ENCODE results near the gene EFCAB8.
A peak's percentile ranks its signal among the peaks of the same experiment; 100 is the strongest.
"Not testable (repeated sequence)": the region's sequence is repeated elsewhere in the genome, so short reads cannot be mapped to it uniquely, and the experiment has no call there.

EFCAB8 gene

DNA sequence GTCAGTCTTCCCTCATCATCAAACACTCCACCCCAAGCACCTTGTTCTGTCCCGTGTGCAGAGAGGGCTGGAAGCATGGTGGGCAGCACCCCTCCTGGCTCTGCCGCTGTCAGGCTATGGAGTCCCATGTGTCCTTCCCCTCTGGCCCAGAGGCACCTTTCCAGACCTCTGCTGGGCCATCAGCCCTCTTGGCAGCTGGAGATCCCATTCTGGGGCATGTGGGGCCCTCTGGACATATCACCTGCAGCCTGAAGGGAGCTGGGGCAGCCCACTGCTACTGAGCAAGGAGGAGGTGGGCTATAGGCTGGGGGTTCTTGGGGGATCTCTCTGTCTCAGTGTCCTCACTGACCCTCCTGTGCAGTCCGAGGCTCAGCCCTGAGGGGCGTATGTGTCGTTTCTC, 103.3 kb downstream of the EFCAB8 start:
- Histone ChIP-seq H4K20me1 (no peaks in the 10 kb centered on the region), H3K4me2 (no peak overlapping the region), H3K36me3 (no peaks in the 10 kb centered on the region), H3K27ac (no peak overlapping the region), H3K9ac (no peak overlapping the region), H3K27me3 (no peaks in the 10 kb centered on the region), H3K4me1 (peaks cover 37% of the 10 kb centered on the region), H3K4me3 (no peak overlapping the region), H3K9me3 (peaks cover 13% of the 10 kb centered on the region)
- TF ChIP-seq Cebpa-rat (IDR thresholded peaks at IDR 0.05), result no peak

DNA sequence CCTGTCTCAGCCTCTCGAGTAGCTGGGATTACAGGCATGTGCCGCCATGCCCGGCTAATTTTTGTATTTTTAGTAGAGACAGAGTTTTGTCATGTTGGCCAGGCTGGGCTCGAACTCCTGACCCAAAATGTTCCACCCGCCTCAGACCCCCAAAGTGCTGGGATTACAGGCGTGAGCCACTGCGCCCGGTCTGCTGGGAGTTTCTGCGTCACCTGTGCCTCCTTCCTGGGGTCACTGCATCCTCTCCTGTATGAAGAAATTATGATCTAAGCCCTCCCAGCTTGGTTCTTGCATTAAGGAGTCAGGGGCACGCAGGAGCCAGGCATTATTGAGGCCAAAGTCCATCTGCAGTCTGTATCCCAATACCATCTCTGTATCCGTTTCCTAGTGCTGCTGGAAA, 103.9 kb downstream of the EFCAB8 start:
- H3K36me3 ChIP-seq, H3K27me3 ChIP-seq, H4K20me1 ChIP-seq, H3K27ac ChIP-seq, H3K4me2 ChIP-seq, H3K9me3 ChIP-seq, H3K4me3 ChIP-seq, H3K9ac ChIP-seq: not testable (repeated sequence)
- H3K4me1 ChIP-seq, result peaks cover 43% of the 10 kb centered on the region

DNA sequence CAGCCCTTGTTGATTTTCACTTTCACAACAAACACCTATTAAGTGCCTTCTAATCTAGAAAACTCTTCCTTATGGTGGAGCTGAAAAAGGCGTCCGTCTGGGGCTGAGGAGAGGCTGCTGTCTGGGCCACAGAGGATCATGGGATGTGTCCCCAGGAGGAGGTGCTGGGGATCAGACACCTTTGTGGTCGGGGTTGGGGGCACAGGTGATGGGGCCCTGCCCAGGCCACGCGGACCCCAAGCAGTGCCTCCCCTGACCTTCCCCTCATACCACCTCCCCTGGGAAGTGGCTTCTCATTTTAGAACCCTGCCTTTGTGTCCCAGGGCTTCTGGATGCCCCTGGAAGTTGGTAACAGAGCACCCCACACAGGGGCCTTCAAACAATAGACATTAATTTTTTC, 104.5 kb downstream of the EFCAB8 start:
- Histone ChIP-seq H3K4me3 (no peak overlapping the region), H4K20me1 (no peaks in the 10 kb centered on the region), H3K9me3 (peaks cover 1% of the 10 kb centered on the region), H3K27ac (no peak overlapping the region), H3K4me1 (peaks cover 49% of the 10 kb centered on the region), H3K36me3 (no peaks in the 10 kb centered on the region), H3K4me2 (peak overlapping the region; percentile 34), H3K27me3 (no peaks in the 10 kb centered on the region), H3K9ac (no peak overlapping the region)
- no peak for TF ChIP-seq Cebpa-rat (IDR thresholded peaks at IDR 0.05)

DNA sequence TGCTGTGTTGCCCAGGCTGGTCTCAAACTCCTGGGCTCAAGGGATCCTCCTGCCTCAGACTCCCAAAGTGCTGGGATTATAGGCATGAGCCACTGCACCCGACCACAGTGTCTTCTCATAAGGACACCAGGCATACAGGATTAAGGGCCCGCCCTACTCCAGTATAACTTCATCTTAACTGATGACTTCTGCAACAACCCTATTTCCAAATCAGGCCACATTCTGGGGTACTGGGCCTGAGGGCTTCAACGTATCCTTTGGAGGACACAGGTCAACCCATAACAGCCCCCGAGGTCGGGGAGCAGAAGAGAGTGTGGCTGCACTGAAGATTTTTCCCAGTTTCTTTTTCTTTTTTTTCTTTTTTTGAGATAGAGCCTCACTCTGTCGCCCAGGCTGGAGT, 105.9 kb downstream of the EFCAB8 start:
- H3K27ac ChIP-seq, result no peak overlapping the region
- peak overlapping the region; percentile 34; the same call in 1 of the 2 replicates for H3K4me2 ChIP-seq
- H3K4me1 ChIP-seq, result peaks cover 63% of the 10 kb centered on the region
- no peaks in the 10 kb centered on the region for H4K20me1 ChIP-seq
- no peak for TF ChIP-seq Cebpa-rat (IDR thresholded peaks at IDR 0.05)
- no peak overlapping the region for H3K4me3 ChIP-seq
- no peaks in the 10 kb centered on the region for H3K36me3 ChIP-seq
- no peak overlapping the region for H3K9ac ChIP-seq
- no peaks in the 10 kb centered on the region for H3K9me3 ChIP-seq
- H3K27me3 ChIP-seq, result no peaks in the 10 kb centered on the region

DNA sequence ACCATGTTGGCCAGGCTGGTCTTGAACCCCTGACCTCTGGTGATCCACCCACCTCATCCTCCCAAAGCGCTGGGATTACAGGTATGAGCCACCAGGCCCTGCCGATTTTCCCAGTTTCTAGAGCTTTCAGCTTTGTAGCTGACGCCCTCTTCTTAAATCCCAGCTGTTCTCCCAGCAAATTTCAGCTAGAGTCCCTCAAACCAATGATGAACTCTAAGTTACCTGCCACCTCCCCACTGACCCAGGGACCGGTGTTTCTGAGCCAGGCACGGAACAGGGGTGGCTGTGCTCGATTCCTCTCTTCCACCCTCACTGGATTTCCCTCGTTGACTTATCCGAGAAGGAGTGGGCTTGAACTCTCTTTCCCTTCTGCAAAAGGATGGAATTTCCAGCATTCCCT, 106.4 kb downstream of the EFCAB8 start:
- peaks cover 68% of the 10 kb centered on the region for H3K4me1 ChIP-seq
- TF ChIP-seq Cebpa-rat (IDR thresholded peaks at IDR 0.05), result no peak
- H4K20me1 ChIP-seq, result no peaks in the 10 kb centered on the region
- no peak overlapping the region for H3K27ac ChIP-seq
- H3K36me3 ChIP-seq, result no peaks in the 10 kb centered on the region
- H3K9me3 ChIP-seq, result no peaks in the 10 kb centered on the region
- H3K4me2 ChIP-seq, result no peak overlapping the region
- no peaks in the 10 kb centered on the region for H3K27me3 ChIP-seq
- H3K9ac ChIP-seq, result no peak overlapping the region
- no peak overlapping the region for H3K4me3 ChIP-seq

DNA sequence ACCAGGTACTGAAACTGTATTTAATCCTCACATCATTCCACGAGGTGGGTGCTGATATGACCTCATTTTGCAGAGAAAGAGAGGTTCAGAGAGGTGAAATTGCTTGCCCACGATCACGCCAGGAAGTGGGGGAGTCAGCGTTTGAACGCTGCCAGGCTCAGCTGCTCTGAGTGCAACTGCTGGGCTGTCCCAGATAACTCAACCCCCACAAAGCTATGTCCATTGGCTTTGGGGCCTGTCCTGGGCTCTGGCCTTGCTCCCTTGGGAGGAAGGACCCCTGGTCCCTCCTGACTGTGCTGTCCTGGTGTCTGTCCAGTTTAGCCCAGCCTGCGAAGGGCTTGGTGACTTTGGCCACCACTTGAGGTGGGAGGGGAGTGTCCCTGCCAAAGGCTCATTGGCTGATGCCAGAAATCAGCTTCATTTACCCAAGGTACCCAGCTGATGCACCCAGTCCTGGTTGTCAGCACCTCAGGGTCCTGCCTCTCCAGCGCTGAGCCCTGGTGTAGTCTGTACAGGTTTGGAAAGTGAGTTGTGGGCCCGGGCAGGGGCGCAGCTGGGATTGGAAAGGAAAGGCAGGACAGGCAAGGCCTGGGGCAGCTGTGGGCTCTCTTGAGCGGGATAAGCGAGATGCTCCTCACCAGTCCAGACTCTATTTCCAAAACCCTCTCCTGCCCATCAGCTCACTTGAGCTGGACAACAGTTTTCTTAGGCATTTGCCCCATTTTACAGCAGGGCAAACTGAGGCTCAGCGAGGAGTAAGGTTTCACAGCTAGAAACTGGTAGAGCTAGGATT, 107.1 kb downstream of the EFCAB8 start:
- Histone ChIP-seq H3K4me2 (peak overlapping the region; percentile 13), H4K20me1 (no peaks in the 10 kb centered on the region), H3K27ac (no peak overlapping the region), H3K4me3 (no peak overlapping the region), H3K9me3 (no peaks in the 10 kb centered on the region), H3K36me3 (no peaks in the 10 kb centered on the region), H3K9ac (no peak overlapping the region), H3K4me1 (peaks cover 75% of the 10 kb centered on the region), H3K27me3 (no peaks in the 10 kb centered on the region)
- no peak for TF ChIP-seq Cebpa-rat (IDR thresholded peaks at IDR 0.05)

DNA sequence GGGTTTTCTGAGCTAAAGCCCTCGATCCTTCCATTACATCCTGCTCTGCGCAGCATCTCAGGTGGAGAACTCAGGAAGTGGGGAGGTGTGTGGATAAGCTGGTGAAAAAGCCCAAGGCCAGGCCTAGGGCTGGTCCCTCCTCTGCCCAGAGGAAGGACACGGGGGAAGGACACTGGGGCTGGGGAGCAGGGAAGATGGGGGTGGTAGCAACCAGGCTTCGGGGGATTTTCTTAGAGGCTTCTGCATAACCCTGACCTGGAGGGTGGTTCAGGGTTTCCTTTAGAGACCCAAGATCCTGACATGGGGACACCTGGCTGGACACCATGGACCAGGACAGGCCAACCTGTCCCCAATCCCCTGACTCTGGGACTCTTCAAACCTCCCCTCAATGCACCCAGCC, 107.7 kb downstream of the EFCAB8 start:
- Histone ChIP-seq H3K9ac (no peak overlapping the region), H3K4me3 (no peak overlapping the region), H3K4me1 (peaks cover 81% of the 10 kb centered on the region), H3K27me3 (no peaks in the 10 kb centered on the region), H3K4me2 (peak overlapping the region; percentile 99), H4K20me1 (no peaks in the 10 kb centered on the region), H3K27ac (no peak overlapping the region), H3K36me3 (no peaks in the 10 kb centered on the region), H3K9me3 (no peaks in the 10 kb centered on the region)
- TF ChIP-seq Cebpa-rat (IDR thresholded peaks at IDR 0.05), result no peak

DNA sequence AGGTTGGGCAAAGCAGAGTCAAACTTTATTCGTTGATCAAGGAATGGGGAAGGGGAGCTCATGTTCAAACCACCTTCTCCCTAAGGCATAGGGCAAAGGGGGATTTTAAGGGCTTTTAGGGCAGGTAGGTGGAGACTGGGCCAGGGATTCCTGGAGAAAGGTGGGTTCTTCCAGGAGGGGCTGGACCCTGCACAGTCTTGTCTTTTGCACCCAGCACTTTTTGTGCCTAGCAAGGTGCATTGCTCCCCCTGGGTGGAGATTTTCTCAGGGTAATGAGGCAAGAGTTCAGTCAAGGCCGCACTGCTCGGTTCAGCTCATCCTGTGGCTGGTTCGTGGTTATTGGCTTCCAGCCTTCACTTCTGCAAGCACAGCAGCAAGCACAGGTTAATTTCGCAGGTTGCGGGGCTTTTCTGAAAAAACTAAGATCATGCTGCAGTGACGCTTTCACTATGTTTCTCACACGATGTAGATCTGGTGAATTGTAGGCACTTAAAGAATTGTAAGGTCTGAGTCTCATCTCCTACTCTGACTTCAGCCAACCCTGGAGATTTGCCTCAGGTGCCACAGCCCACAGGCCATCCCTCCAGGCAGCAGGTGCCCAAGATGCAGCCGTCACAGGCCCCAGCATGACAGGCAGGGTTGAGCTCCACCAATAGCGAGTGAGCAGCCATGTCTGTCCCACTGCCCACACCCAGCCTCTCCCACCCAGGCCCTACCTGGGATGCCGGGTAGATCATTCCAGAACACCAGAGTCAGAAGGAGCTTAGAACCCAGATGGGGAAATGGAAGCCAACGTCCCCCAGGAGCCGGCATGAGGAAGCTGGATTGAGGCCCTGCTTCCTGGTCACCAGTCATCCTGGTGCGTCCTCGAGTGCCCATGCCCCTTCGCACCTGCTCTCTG, 108.4 kb downstream of the EFCAB8 start:
- H3K36me3 ChIP-seq, result no peaks in the 10 kb centered on the region
- TF ChIP-seq Cebpa-rat (IDR thresholded peaks at IDR 0.05), result no peak
- H3K9me3 ChIP-seq, result no peaks in the 10 kb centered on the region
- no peak overlapping the region for H3K9ac ChIP-seq
- no peaks in the 10 kb centered on the region for H4K20me1 ChIP-seq
- H3K27me3 ChIP-seq, result no peaks in the 10 kb centered on the region
- H3K4me2 ChIP-seq, result peak overlapping the region; percentile 99
- H3K4me3 ChIP-seq, result no peak overlapping the region
- no peak overlapping the region for H3K27ac ChIP-seq
- peaks cover 88% of the 10 kb centered on the region for H3K4me1 ChIP-seq

DNA sequence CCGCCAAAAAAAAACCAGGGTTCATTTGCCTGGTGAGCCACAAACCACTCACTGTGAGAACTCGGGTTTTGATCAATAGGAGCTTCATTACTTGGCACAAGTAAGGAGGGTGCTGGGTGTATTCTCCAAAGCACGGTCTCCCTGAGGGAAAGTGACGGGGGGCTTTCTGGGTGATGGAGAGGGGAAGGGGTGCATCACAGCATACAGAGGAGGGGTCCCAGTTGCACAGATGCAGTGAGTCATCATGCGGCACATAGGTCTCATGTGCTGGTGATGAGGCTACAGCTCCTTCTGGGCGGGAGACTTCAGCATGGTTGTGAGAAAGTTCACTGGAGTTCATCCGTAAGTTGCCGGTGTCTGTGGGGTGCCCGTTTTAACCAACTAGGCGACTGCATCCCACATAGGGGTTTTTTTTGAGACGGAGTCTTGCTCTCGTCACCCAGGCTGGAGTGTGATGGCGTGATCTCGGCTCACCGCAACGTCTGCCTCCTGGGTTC, 109.3 kb downstream of the EFCAB8 start:
- H3K4me1 ChIP-seq, result peaks cover 96% of the 10 kb centered on the region
- H3K27me3 ChIP-seq, result no peaks in the 10 kb centered on the region
- H3K36me3 ChIP-seq, result no peaks in the 10 kb centered on the region
- no peaks in the 10 kb centered on the region for H4K20me1 ChIP-seq
- H3K27ac ChIP-seq, result peak overlapping the region; percentile 97; the same call in 1 of the 2 replicates
- H3K9me3 ChIP-seq, result no peaks in the 10 kb centered on the region
- no peak overlapping the region for H3K9ac ChIP-seq
- peak overlapping the region; percentile 99 for H3K4me2 ChIP-seq
- no peak overlapping the region for H3K4me3 ChIP-seq
- no peak for TF ChIP-seq Cebpa-rat (IDR thresholded peaks at IDR 0.05)

Measured in BLaER1 (cell line).